IMR-90 (cell line): ENCODE measurements around the gene BEGAIN. TPM values are rescaled to one million over a fixed set of nuclear protein-coding genes. Genes with fewer than 3 reads are reported as not detected.

Experiments
- ATAC-seq: fragments of 200-7000 bp; cut with Tn5 transposase; 2 replicates; pipeline ENCODE4 v1.9.1; 2020; ENCODE audit warnings: low read depth, mild to moderate bottlenecking, moderate library complexity
- BruUV-seq: library from RNA; stranded (reverse); fragments of 400-500 nt; replicated peaks from 2 replicates; lab custom pipeline; 2021; lab: Mats Ljungman, UMichigan
- CTCF ChIA-PET: fragments of 300-600 bp; formaldehyde crosslinking; extraction: SDS; loops from one replicate; lab custom pipeline; 2021; ENCODE audit warnings: antibody characterized with exemption; lab: Yijun Ruan, JAX
- POLR2A ChIA-PET: fragments of 300-600 bp; sonication (Branson Sonifier 250); formaldehyde crosslinking; loops from one replicate; lab custom pipeline; 2022; ENCODE audit warnings: antibody characterized with exemption; ENCODE audit not compliant: unreplicated experiment; lab: Charles Lee
- DNase-seq: peaks from one replicate; pipeline ENCODE4 v3.0.0; 2013
- H2AFZ ChIP-seq: replicated peaks from 2 replicates; pipeline ENCODE3; 2013; ENCODE audit warnings: low read length, mild to moderate bottlenecking; ENCODE audit not compliant: poor library complexity
- H2AK5ac ChIP-seq: 2 replicates; pipeline ENCODE4 v1.6.1; 2013; ENCODE audit warnings: low read depth, low read length, inconsistent platforms
- H2AK9ac ChIP-seq: replicated peaks from 2 replicates; pipeline ENCODE3; 2013; ENCODE audit warnings: mild to moderate bottlenecking, low read depth, low read length, moderate library complexity; ENCODE audit not compliant: poor library complexity
- H2BK120ac ChIP-seq: 2 replicates; pipeline ENCODE4 v1.6.1; 2013; ENCODE audit warnings: low read depth, low read length, inconsistent platforms
- H2BK15ac ChIP-seq: 3 replicates; pipeline ENCODE4 v1.6.1; 2013; ENCODE audit warnings: low read depth, low read length, inconsistent platforms
- H2BK20ac ChIP-seq: 2 replicates; pipeline ENCODE4 v1.6.1; 2013; ENCODE audit warnings: low read depth, mild to moderate bottlenecking, inconsistent platforms, low read length, moderate library complexity
- H2BK5ac ChIP-seq: 2 replicates; pipeline ENCODE4 v1.6.1; 2013; ENCODE audit warnings: mild to moderate bottlenecking, low read depth, low read length, inconsistent platforms; ENCODE audit not compliant: poor library complexity, severe bottlenecking
- H3K14ac ChIP-seq: replicated peaks from 2 replicates; pipeline ENCODE4 v1.6.1; 2013; ENCODE audit warnings: low read depth, low read length, inconsistent platforms
- H3K18ac ChIP-seq: 2 replicates; pipeline ENCODE4 v1.6.1; 2013; ENCODE audit warnings: low read depth, low read length, control low read depth
- H3K23ac ChIP-seq: 2 replicates; pipeline ENCODE4 v1.6.1; 2013; ENCODE audit warnings: low read depth, low read length, inconsistent platforms
- H3K27ac ChIP-seq: 2 replicates; pipeline ENCODE4 v1.5.1; 2013; ENCODE audit warnings: mild to moderate bottlenecking, control low read depth, low read length; ENCODE audit not compliant: insufficient read depth
- H3K27me3 ChIP-seq: 2 replicates; pipeline ENCODE4 v1.6.1; 2013; ENCODE audit warnings: low read length; ENCODE audit not compliant: control insufficient read depth, insufficient read depth
- H3K36me3 ChIP-seq: 2 replicates; pipeline ENCODE4 v1.6.1; 2013; ENCODE audit warnings: low read length, mixed read lengths; ENCODE audit not compliant: control insufficient read depth, insufficient read depth
- H3K4ac ChIP-seq: 2 replicates; pipeline ENCODE4 v1.6.1; 2013; ENCODE audit warnings: low read depth, low read length, inconsistent platforms
- H3K4me1 ChIP-seq: 2 replicates; pipeline ENCODE4 v1.6.1; 2013; ENCODE audit warnings: low read length, mixed read lengths; ENCODE audit not compliant: control insufficient read depth, insufficient read depth
- H3K4me2 ChIP-seq: 2 replicates; pipeline ENCODE4 v1.6.1; 2013; ENCODE audit warnings: low read depth, mild to moderate bottlenecking, control low read depth, low read length, moderate library complexity
- H3K4me3 ChIP-seq: 2 replicates; pipeline ENCODE4 v1.5.1; 2013; ENCODE audit warnings: low read depth, mild to moderate bottlenecking, control low read depth, low read length, moderate library complexity; ENCODE audit not compliant: insufficient read depth
- H3K56ac ChIP-seq: 2 replicates; pipeline ENCODE4 v1.6.1; 2013; ENCODE audit warnings: low read length, inconsistent platforms; ENCODE audit not compliant: insufficient read depth; ENCODE audit errors: extremely low read depth
- H3K79me1 ChIP-seq, 2 experiments: 2 replicates each; pipeline ENCODE4 v1.6.1; 2013; ENCODE audit warnings: low read length in 2 of 2, inconsistent platforms in 1 of 2, low read depth in 1 of 2
- H3K9ac ChIP-seq: 2 replicates; pipeline ENCODE4 v1.6.1; 2013; ENCODE audit warnings: low read depth, low read length, control low read depth
- H3K9me1 ChIP-seq: 2 replicates; pipeline ENCODE4 v1.6.1; 2013; ENCODE audit warnings: low read length, inconsistent platforms; ENCODE audit not compliant: insufficient read depth
- H3K9me3 ChIP-seq: 2 replicates; pipeline ENCODE4 v1.6.1; 2013; ENCODE audit warnings: low read length; ENCODE audit not compliant: control insufficient read depth, insufficient read depth
- H4K20me1 ChIP-seq: 2 replicates; pipeline ENCODE4 v1.6.1; 2013; ENCODE audit warnings: low read length, inconsistent platforms; ENCODE audit not compliant: insufficient read depth
- H4K5ac ChIP-seq: 2 replicates; pipeline ENCODE4 v1.6.1; 2013; ENCODE audit warnings: mild to moderate bottlenecking, low read depth, low read length, control low read depth
- H4K8ac ChIP-seq, 2 experiments: 2 replicates each; pipeline ENCODE4 v1.6.1; 2013; ENCODE audit warnings: low read depth in 2 of 2, low read length in 2 of 2, control low read depth in 1 of 2, inconsistent platforms in 1 of 2
- H4K91ac ChIP-seq: 2 replicates; pipeline ENCODE4 v1.6.1; 2013; ENCODE audit warnings: low read depth, low read length, inconsistent platforms; ENCODE audit not compliant: insufficient read depth
- CEBPB ChIP-seq: IDR thresholded peaks from 2 replicates; pipeline ENCODE4 v1.6.1; 2012; ENCODE audit warnings: low read depth, low read length, improper control_type of control experiment
- CHD1 ChIP-seq: IDR thresholded peaks from 2 replicates; pipeline ENCODE4 v1.6.1; 2012; ENCODE audit warnings: low read depth, low read length, improper control_type of control experiment
- CTCF ChIP-seq: conservative IDR thresholded peaks from 2 replicates; pipeline ENCODE4 v1.5.1; 2012; ENCODE audit warnings: mild to moderate bottlenecking, low read depth, low read length, improper control_type of control experiment
- FOS ChIP-seq: fragments of 150-350 bp; IDR thresholded peaks from 2 replicates; pipeline ENCODE4 v1.6.1; 2016; ENCODE audit warnings: low read depth, low read length
- MAFK ChIP-seq: IDR thresholded peaks from 2 replicates; pipeline ENCODE4 v1.6.1; 2012; ENCODE audit warnings: low read depth, low read length, improper control_type of control experiment
- MAZ ChIP-seq: IDR thresholded peaks from 2 replicates; pipeline ENCODE4 v1.6.1; 2012; ENCODE audit warnings: low read depth, mild to moderate bottlenecking, low read length, improper control_type of control experiment, moderate library complexity, borderline replicate concordance
- MXI1 ChIP-seq: IDR thresholded peaks from 2 replicates; pipeline ENCODE4 v1.6.1; 2012; ENCODE audit warnings: low read depth, mild to moderate bottlenecking, low read length, moderate library complexity, borderline replicate concordance
- NFE2L2 ChIP-seq: fragments of 150-350 bp; IDR thresholded peaks from 2 replicates; pipeline ENCODE4 v1.6.1; 2016; ENCODE audit warnings: low read depth, mild to moderate bottlenecking, low read length
- POLR2A ChIP-seq: IDR thresholded peaks from 2 replicates; pipeline ENCODE4 v1.6.1; 2012; ENCODE audit warnings: mild to moderate bottlenecking, low read depth, low read length
- RCOR1 ChIP-seq: IDR thresholded peaks from 2 replicates; pipeline ENCODE4 v1.6.1; 2012; ENCODE audit warnings: mild to moderate bottlenecking, low read length, improper control_type of control experiment; ENCODE audit not compliant: insufficient replicate concordance
- RFX5 ChIP-seq: IDR thresholded peaks from 2 replicates; pipeline ENCODE4 v1.8.0; 2012; ENCODE audit warnings: low read depth, mild to moderate bottlenecking, low read length, moderate library complexity
- WGBS, 2 experiments: methylation state at CpG; one replicate each; pipeline versions ENCODE4 v1.1.5 to v1.1.7; 2013; ENCODE audit warnings: missing lambda C conversion rate in 2 of 2; ENCODE audit not compliant: insufficient read length in 1 of 2; ENCODE audit errors: extremely low coverage in 2 of 2; 5-methylcytosine and 5-hydroxymethylcytosine counted together
- dilution Hi-C: fragments of 300-500 bp; cut with HindIII; formaldehyde crosslinking; loops from one replicate; pipeline ENCODE4 v1.14.3; 2018; ENCODE audit warnings: low sequenced_read_pairs; ENCODE audit not compliant: unreplicated experiment
- in situ Hi-C: fragments of 300-500 bp; cut with MboI; formaldehyde crosslinking; loops from 3 replicates; pipeline ENCODE4 v1.14.3; 2019; ENCODE audit warnings: low sequenced_read_pairs, inconsistent platforms, mixed read lengths
- intact Hi-C: fragments of 100-400 bp; cut with micrococcal nuclease; formaldehyde crosslinking; loops from 2 replicates; pipeline ENCODE4 v1.10.0; 2022
- polyA plus RNA-seq, 3 experiments: library from polyadenylated mRNA; depleted of rRNA; stranded (reverse); fragments of >200 nt; gene quantifications; 2 replicates each; pipeline ENCODE4 v1.2.3, GENCODE V29; 2012; ENCODE audit warnings: low replicate concordance in 1 of 3
- total RNA-seq: library from RNA; depleted of rRNA; stranded (reverse); fragments of >200 nt; gene quantifications from 2 replicates; pipeline ENCODE4 v1.2.3, GENCODE V29; 2012

Gene BEGAIN
- total and polyA plus RNA-seq, 2 of the 4 experiments (the other 2 are of a cell fraction): 0.18 to 0.99 TPM

- H2AFZ ChIP-seq: no peak overlapping the region
- no peak overlapping the region for H2AK5ac ChIP-seq
- no peaks in the 10 kb centered on the region for H3K4me1 ChIP-seq
- ATAC-seq (no peak), DNase-seq (no peak)
- no peaks in the 10 kb centered on the region for H3K9me1 ChIP-seq
- in situ Hi-C loops (no loop called here), dilution Hi-C loops (no loop called here), intact Hi-C loops (no loop called here)
- no peak overlapping the region for H3K23ac ChIP-seq
- H4K20me1 ChIP-seq: no peaks in the 10 kb centered on the region; the same call in 1 of the 2 replicates
- no TSS peak for BruUV-seq
- no peak overlapping the region for H2BK120ac ChIP-seq
- H3K27ac ChIP-seq: no peak overlapping the region
- no peak overlapping the region for H2BK5ac ChIP-seq
- TF ChIP-seq RCOR1: no peak
- TF ChIP-seq NFE2L2: no peak
- TF ChIP-seq CHD1: no peak
- no peak for TF ChIP-seq MAFK
- TF ChIP-seq MAZ: no peak
- TF ChIP-seq RFX5: no peak
- no peak for TF ChIP-seq FOS
- TF ChIP-seq POLR2A: no peak
- no peak for TF ChIP-seq CTCF
- TF ChIP-seq CEBPB: no peak
- TF ChIP-seq MXI1: no peak
- no peak overlapping the region for H3K18ac ChIP-seq
- no peak overlapping the region for H2AK9ac ChIP-seq
- no peaks in the 10 kb centered on the region for H3K36me3 ChIP-seq
- 57% methylated on average over 3 of the region's 11 CpGs; no CpG with 5 or more reads in 1 of the 2 experiments for WGBS, 2 experiments
- no peak overlapping the region for H2BK15ac ChIP-seq
- no peaks in the 10 kb centered on the region for H3K9me3 ChIP-seq
- no peak overlapping the region for H4K91ac ChIP-seq
- H3K14ac ChIP-seq: no peak overlapping the region
- ChIA-PET POLR2A (no interaction called here), CTCF (no interaction called here)
- no peak overlapping the region for H3K56ac ChIP-seq
- no peak overlapping the region for H4K8ac ChIP-seq
- no peak overlapping the region for H3K4ac ChIP-seq
- H3K79me1 ChIP-seq: no peaks in the 10 kb centered on the region
- no peak overlapping the region for H3K9ac ChIP-seq
- no peak overlapping the region for H2BK20ac ChIP-seq
- peaks cover 41% of the 10 kb centered on the region for H3K27me3 ChIP-seq
- H3K4me3 ChIP-seq: no peak overlapping the region
- no peak overlapping the region for H3K4me2 ChIP-seq
- H4K5ac ChIP-seq: no peak overlapping the region
Observed at GRCh38 chr14:100634026-100634425, 46.8 kb upstream of the BEGAIN start.
